Measurements from ENCODE around the gene PODXL2.

Gene PODXL2

GRCh38 chr3:127658234-127658633, 29.2 kb downstream of the PODXL2 start:
- no peak for DNase-seq (ENCODE audit: low read depth in 2 of 2)

- DNase-seq (ENCODE audit: low read depth in 2 of 2), result no peak
These were observed 31.8 kb downstream of the PODXL2 start for GRCh38 chr3:127660621-127661251.

GRCh38 chr3:127661600-127661999, 32.6 kb downstream of the PODXL2 start:
- no peak for DNase-seq (ENCODE audit: low read depth in 2 of 2)

- no peak for DNase-seq (ENCODE audit: low read depth in 2 of 2)
These were observed 33.0 kb downstream of the PODXL2 start for GRCh38 chr3:127662001-127662469.

GRCh38 chr3:127663151-127663550, 34.2 kb downstream of the PODXL2 start:
- no peak for DNase-seq (ENCODE audit: low read depth in 2 of 2)

GRCh38 chr3:127665165-127665564, 36.2 kb downstream of the PODXL2 start:
- DNase-seq (ENCODE audit: low read depth in 2 of 2), result no peak

- no peak for DNase-seq (ENCODE audit: low read depth in 2 of 2)
These were observed 36.6 kb downstream of the PODXL2 start for GRCh38 chr3:127665586-127665985.

GRCh38 chr3:127666676-127667075, 37.7 kb downstream of the PODXL2 start:
- DNase-seq (ENCODE audit: low read depth in 2 of 2), result no peak

- no peak for DNase-seq (ENCODE audit: low read depth in 2 of 2)
These were observed 38.2 kb downstream of the PODXL2 start for GRCh38 chr3:127667119-127667681.

GRCh38 chr3:127668906-127669305, 39.9 kb downstream of the PODXL2 start:
- DNase-seq (ENCODE audit: low read depth in 2 of 2), result no peak

GRCh38 chr3:127669541-127670228, 40.7 kb downstream of the PODXL2 start:
- no peak for DNase-seq (ENCODE audit: low read depth in 2 of 2)

GRCh38 chr3:127670229-127670559, 41.2 kb downstream of the PODXL2 start:
- DNase-seq (ENCODE audit: low read depth in 2 of 2), result no peak

- no peak for DNase-seq (ENCODE audit: low read depth in 2 of 2)
These were observed 42.0 kb downstream of the PODXL2 start for GRCh38 chr3:127670761-127671522.

- DNase-seq (ENCODE audit: low read depth in 2 of 2), result peak in 1 of 2 donors; percentile 22
These were observed 42.8 kb downstream of the PODXL2 start for GRCh38 chr3:127671523-127672428.

- DNase-seq (ENCODE audit: low read depth in 2 of 2), result peak; percentile 75 to 79
These were observed 43.6 kb downstream of the PODXL2 start, which contains the start of gene ABTB1 for GRCh38 chr3:127672429-127673190. TSS of gene ABTB1 (plus strand) at chr3:127672952. CDS start at chr3:127673026, 74 bp downstream.

GRCh38 chr3:127673191-127674100, 44.5 kb downstream of the PODXL2 start:
- DNase-seq (ENCODE audit: low read depth in 2 of 2), result peak in 1 of 2 donors; percentile 31

GRCh38 chr3:127674101-127674721, 45.2 kb downstream of the PODXL2 start:
- no peak for DNase-seq (ENCODE audit: low read depth in 2 of 2)

- no peak for DNase-seq (ENCODE audit: low read depth in 2 of 2)
These were observed 45.8 kb downstream of the PODXL2 start for GRCh38 chr3:127674790-127675189.
